ENCODE data around the gene CAMTA1.

The CAMTA1 gene

DNA sequence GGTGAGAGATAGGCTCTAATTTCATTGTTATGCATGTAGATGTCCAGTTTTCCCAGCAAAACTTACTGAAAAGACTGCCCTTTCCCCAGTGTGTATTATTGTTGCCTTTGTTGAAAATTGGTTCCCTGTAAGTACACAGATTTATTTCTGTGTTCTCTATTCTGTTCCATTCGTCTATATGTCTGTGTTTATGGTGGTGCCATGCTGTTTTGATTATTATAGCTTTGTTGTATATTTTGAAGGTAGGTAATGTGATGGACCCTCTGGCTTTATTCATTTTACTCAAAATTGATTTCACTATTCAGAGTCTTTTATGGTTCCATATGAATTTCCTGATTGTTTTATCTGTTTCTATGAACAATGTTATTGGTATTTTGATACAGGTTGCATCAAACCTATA is 610.0 kb downstream of the CAMTA1 start:
- no peak for TF ChIP-seq CTCF (IDR thresholded peaks at IDR 0.05; ENCODE audit: low read depth, low read length, missing control alignments)
- DNase-seq (ENCODE audit: low read depth) = no peak

GRCh38 chr1:7398982-7399381 is 613.7 kb downstream of the CAMTA1 start:
- DNase-seq (ENCODE audit: low read depth) = no peak
- no peak for TF ChIP-seq CTCF (IDR thresholded peaks at IDR 0.05; ENCODE audit: low read depth, low read length, missing control alignments)
- H3K4me3 ChIP-seq (ENCODE audit: low read depth, low read length) = no peak overlapping the region

More for the DNA sequence above, 610.0 kb downstream of the CAMTA1 start:
- no peak overlapping the region for H3K4me3 ChIP-seq (ENCODE audit: low read depth, low read length)

DNA sequence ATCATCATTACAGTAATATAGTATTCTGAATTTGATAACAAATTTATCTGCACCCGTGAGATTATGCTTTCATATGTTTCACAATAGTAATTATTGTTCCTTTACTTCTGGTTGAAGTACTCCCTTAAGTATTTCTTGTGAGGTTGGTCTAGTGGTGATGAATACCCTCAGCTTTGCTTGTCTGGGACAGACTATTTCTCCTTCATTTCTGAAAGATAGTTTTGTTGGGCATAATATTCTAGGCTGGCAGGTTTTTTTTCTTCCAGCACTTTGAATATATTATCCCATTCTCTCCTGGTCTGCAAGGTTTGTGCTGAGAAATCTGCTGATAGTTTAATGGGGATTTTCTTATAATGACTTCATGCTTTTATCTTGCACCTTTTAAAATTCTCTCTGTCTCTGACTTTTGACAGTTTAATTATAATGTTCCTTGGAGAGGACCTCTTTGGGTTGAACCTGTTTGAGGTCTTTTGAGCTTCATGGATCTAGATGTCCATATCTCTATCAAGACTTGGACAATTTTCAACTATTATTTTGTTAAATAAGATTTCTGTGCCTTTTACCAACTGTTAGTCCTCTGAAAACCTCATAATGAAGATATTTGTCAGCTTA is 614.4 kb downstream of the CAMTA1 start:
- no peak for TF ChIP-seq CTCF (IDR thresholded peaks at IDR 0.05; ENCODE audit: low read depth, low read length, missing control alignments)
- H3K4me3 ChIP-seq (ENCODE audit: low read depth, low read length) = no peak overlapping the region
- no peak for DNase-seq (ENCODE audit: low read depth)

GRCh38 chr1:7400566-7400965 is 615.3 kb downstream of the CAMTA1 start:
- DNase-seq (ENCODE audit: low read depth) = no peak
- TF ChIP-seq CTCF (IDR thresholded peaks at IDR 0.05; ENCODE audit: low read depth, low read length, missing control alignments) = no peak
- H3K4me3 ChIP-seq (ENCODE audit: low read depth, low read length) = no peak overlapping the region

- DNase-seq (ENCODE audit: low read depth) = no peak
- no peak for TF ChIP-seq CTCF (IDR thresholded peaks at IDR 0.05; ENCODE audit: low read depth, low read length, missing control alignments)
- H3K4me3 ChIP-seq (ENCODE audit: low read depth, low read length) = no peak overlapping the region
These were observed 616.7 kb downstream of the CAMTA1 start for GRCh38 chr1:7401814-7402547.

DNA sequence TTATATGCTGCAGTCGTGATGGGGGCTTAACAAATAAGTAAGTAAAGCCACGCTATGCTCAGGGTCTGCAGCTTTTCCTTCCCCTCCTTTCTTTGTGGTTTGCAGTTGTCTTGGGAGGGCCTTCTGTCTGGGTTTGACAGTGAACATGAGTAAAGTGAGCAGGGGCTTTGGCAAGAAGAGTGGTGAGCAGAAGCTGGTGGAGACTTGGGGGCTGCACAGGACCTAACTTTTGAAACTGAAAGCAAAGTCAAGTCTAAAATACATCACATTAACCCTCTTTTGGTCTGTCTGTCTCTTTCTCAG is 617.2 kb downstream of the CAMTA1 start:
- H3K4me3 ChIP-seq (ENCODE audit: low read depth, low read length) = no peak overlapping the region
- TF ChIP-seq CTCF (IDR thresholded peaks at IDR 0.05; ENCODE audit: low read depth, low read length, missing control alignments) = no peak
- no peak for DNase-seq (ENCODE audit: low read depth)

All from GM12864 (cell line).